ENCODE measurements around the gene SH3PXD2A.

SH3PXD2A gene

GRCh38 chr10:103657061-103657591, 198.2 kb downstream of the SH3PXD2A start:
- no peak for DNase-seq (ENCODE audit: low read depth)
- H3K4me3 ChIP-seq (ENCODE audit: low read depth, low read length), result no peak overlapping the region
- TF ChIP-seq CTCF (IDR thresholded peaks at IDR 0.05; ENCODE audit: control insufficient read depth, extremely low read depth, insufficient read depth), result no peak

- H3K4me3 ChIP-seq (ENCODE audit: low read depth, low read length), result no peak overlapping the region
- no peak for DNase-seq (ENCODE audit: low read depth)
- TF ChIP-seq CTCF (IDR thresholded peaks at IDR 0.05; ENCODE audit: control insufficient read depth, extremely low read depth, insufficient read depth), result no peak
Measured at GRCh38 chr10:103654925-103655324, 200.5 kb downstream of the SH3PXD2A start.

- no peak for TF ChIP-seq CTCF (IDR thresholded peaks at IDR 0.05; ENCODE audit: control insufficient read depth, extremely low read depth, insufficient read depth)
- H3K4me3 ChIP-seq (ENCODE audit: low read depth, low read length), result no peak overlapping the region
- DNase-seq (ENCODE audit: low read depth), result no peak
Measured at GRCh38 chr10:103653581-103654037, 201.8 kb downstream of the SH3PXD2A start.

GRCh38 chr10:103652599-103653281, 202.6 kb downstream of the SH3PXD2A start:
- DNase-seq (ENCODE audit: low read depth), result no peak
- H3K4me3 ChIP-seq (ENCODE audit: low read depth, low read length), result no peak overlapping the region
- TF ChIP-seq CTCF (IDR thresholded peaks at IDR 0.05; ENCODE audit: control insufficient read depth, extremely low read depth, insufficient read depth), result no peak

GRCh38 chr10:103651783-103652476, 203.4 kb downstream of the SH3PXD2A start:
- no peak overlapping the region for H3K4me3 ChIP-seq (ENCODE audit: low read depth, low read length)
- no peak for TF ChIP-seq CTCF (IDR thresholded peaks at IDR 0.05; ENCODE audit: control insufficient read depth, extremely low read depth, insufficient read depth)
- DNase-seq (ENCODE audit: low read depth), result no peak

- TF ChIP-seq CTCF (IDR thresholded peaks at IDR 0.05; ENCODE audit: control insufficient read depth, extremely low read depth, insufficient read depth), result no peak
- DNase-seq (ENCODE audit: low read depth), result no peak
- no peak overlapping the region for H3K4me3 ChIP-seq (ENCODE audit: low read depth, low read length)
Measured at GRCh38 chr10:103651333-103651732, 204.0 kb downstream of the SH3PXD2A start.

Measured in LNCaP clone FGC (cell line).